HG02870 (cell line): ENCODE data around the gene TAF1C.
"Not testable (repeated sequence)": the region's sequence is repeated elsewhere in the genome, so short reads cannot be mapped to it uniquely, and the experiment has no call there.

ENCODE experiments used
- ATAC-seq: cut with Tn5 transposase; IDR thresholded peaks from one replicate; pipeline ENCODE4 v1.9.1; 2021; ENCODE audit warnings: mild to moderate bottlenecking, moderate library complexity; ENCODE audit not compliant: unreplicated experiment

TAF1C gene

GRCh38 chr16:84212631-84213030 lies 25.8 kb upstream of the TAF1C start:
- ATAC-seq: no peak

- ATAC-seq: no peak
Observed at GRCh38 chr16:84212154-84212553, 25.3 kb upstream of the TAF1C start.

GRCh38 chr16:84209989-84210388 lies 23.1 kb upstream of the TAF1C start:
- ATAC-seq: no peak

GRCh38 chr16:84207879-84208278 lies 21.0 kb upstream of the TAF1C start:
- no peak for ATAC-seq

- ATAC-seq: no peak
Observed at GRCh38 chr16:84207251-84207650, 20.4 kb upstream of the TAF1C start.

- no peak for ATAC-seq
Observed at GRCh38 chr16:84205976-84206691, 19.3 kb upstream of the TAF1C start.

- ATAC-seq: not testable (repeated sequence)
Observed at GRCh38 chr16:84205123-84205522, 18.3 kb upstream of the TAF1C start.

GRCh38 chr16:84204551-84204950 lies 17.7 kb upstream of the TAF1C start:
- not testable (repeated sequence) for ATAC-seq

- no peak for ATAC-seq
Observed at GRCh38 chr16:84199861-84200260, 13.0 kb upstream of the TAF1C start.

GRCh38 chr16:84199097-84199496 lies 12.2 kb upstream of the TAF1C start:
- no peak for ATAC-seq

GRCh38 chr16:84198401-84198800 lies 11.5 kb upstream of the TAF1C start:
- ATAC-seq: no peak

GRCh38 chr16:84197466-84198128 lies 10.7 kb upstream of the TAF1C start:
- ATAC-seq: no peak

- ATAC-seq: no peak
Observed at GRCh38 chr16:84196727-84197394, 10.0 kb upstream of the TAF1C start.

- no peak for ATAC-seq
Observed at GRCh38 chr16:84196101-84196500, 9.2 kb upstream of the TAF1C start.

- no peak for ATAC-seq
Observed at GRCh38 chr16:84195201-84196093, 8.6 kb upstream of the TAF1C start.

GRCh38 chr16:84194470-84195200 lies 7.8 kb upstream of the TAF1C start:
- ATAC-seq: no peak

GRCh38 chr16:84194018-84194417 lies 7.2 kb upstream of the TAF1C start:
- no peak for ATAC-seq

- ATAC-seq: no peak
Observed at GRCh38 chr16:84193480-84193879, 6.6 kb upstream of the TAF1C start.

GRCh38 chr16:84191466-84191865 lies 4.6 kb upstream of the TAF1C start:
- ATAC-seq: no peak

- no peak for ATAC-seq
Observed at GRCh38 chr16:84190731-84191388, 4.0 kb upstream of the TAF1C start, which contains the start of gene ADAD2. Gene ADAD2, plus strand, starts transcription at chr16:84191157. Its CDS starts 74 bp downstream, at chr16:84191231.
